CD14-positive monocyte (primary cell): ENCODE data around the gene CGNL1. TPM values are rescaled to one million over a fixed set of nuclear protein-coding genes. Genes with fewer than 3 reads are reported as not detected.

Experiments
- DNase-seq, 3 donors: peaks; one replicate each; pipeline ENCODE4 v3.0.0-alpha.2; 2011 to 2022
- H2AFZ ChIP-seq: 2 replicates; pipeline ENCODE4 v1.6.0; 2012; ENCODE audit warnings: mild to moderate bottlenecking, low read depth, low read length, inconsistent platforms; ENCODE audit not compliant: insufficient read depth, poor library complexity, severe bottlenecking
- H3K27ac ChIP-seq, 2 donors: 1 replicate in 1 of 2; 2 replicates in 1 of 2; pipeline ENCODE4 v1.5.1; 2012 to 2013; ENCODE audit warnings: low read length in 2 of 2, control low read depth in 1 of 2, inconsistent platforms in 1 of 2, low read depth in 1 of 2, mild to moderate bottlenecking in 1 of 2
- H3K27me3 ChIP-seq, 2 donors: one replicate each; pipeline versions ENCODE4 v1.6.0 to v1.6.1; 2011 to 2013; ENCODE audit warnings: low read length in 2 of 2; ENCODE audit not compliant: control insufficient read depth in 2 of 2, insufficient read depth in 2 of 2
- H3K36me3 ChIP-seq, 2 donors: replicated peaks in 1 of 2; 1 replicate in 1 of 2; 2 replicates in 1 of 2; pipeline versions ENCODE4 v1.5.1 to v1.6.1; 2012 to 2013; ENCODE audit warnings: low read length in 2 of 2, control low read depth in 1 of 2, inconsistent platforms in 1 of 2, mild to moderate bottlenecking in 1 of 2; ENCODE audit not compliant: insufficient read depth in 2 of 2, control insufficient read depth in 1 of 2
- H3K4me1 ChIP-seq, 2 donors: 1 replicate in 1 of 2; 2 replicates in 1 of 2; pipeline versions ENCODE4 v1.5.1 to v1.6.1; 2012 to 2013; ENCODE audit warnings: low read length in 2 of 2, control low read depth in 1 of 2, inconsistent platforms in 1 of 2, mild to moderate bottlenecking in 1 of 2, moderate library complexity in 1 of 2; ENCODE audit not compliant: insufficient read depth in 2 of 2, control insufficient read depth in 1 of 2
- H3K4me2 ChIP-seq: replicated peaks from 2 replicates; pipeline ENCODE3; 2012; ENCODE audit warnings: low read length, moderate library complexity, mild to moderate bottlenecking; ENCODE audit not compliant: poor library complexity, severe bottlenecking; ENCODE audit errors: extremely low read depth
- H3K4me3 ChIP-seq, 3 experiments: fragments of 200-600 bp in 1 of 3; sonication (generic) in 1 of 3; replicated peaks in 1 of 3; 1 replicate in 2 of 3; 2 replicates in 1 of 3; pipeline ENCODE4 v1.5.1; 2011 to 2013; ENCODE audit warnings: low read length in 3 of 3, mild to moderate bottlenecking in 3 of 3, control low read depth in 2 of 3, low read depth in 2 of 3, inconsistent platforms in 1 of 3, moderate library complexity in 1 of 3
- H3K79me2 ChIP-seq: 2 replicates; pipeline ENCODE4 v1.6.0; 2012; ENCODE audit warnings: mild to moderate bottlenecking, control low read depth, inconsistent platforms, low read length, moderate library complexity; ENCODE audit not compliant: insufficient read depth
- H3K9ac ChIP-seq: 2 replicates; pipeline ENCODE4 v1.6.0; 2017; ENCODE audit warnings: low read length, mild to moderate bottlenecking; ENCODE audit not compliant: insufficient read depth, poor library complexity, severe bottlenecking
- H3K9me3 ChIP-seq, 2 donors: replicated peaks in 1 of 2; 1 replicate in 1 of 2; 2 replicates in 1 of 2; pipeline versions ENCODE4 v1.5.1 to v1.6.1; 2012 to 2013; ENCODE audit warnings: low read length in 2 of 2, control low read depth in 1 of 2; ENCODE audit not compliant: control insufficient read depth in 1 of 2, insufficient read depth in 1 of 2
- H4K20me1 ChIP-seq: 2 replicates; pipeline ENCODE4 v1.6.0; 2012; ENCODE audit warnings: mild to moderate bottlenecking, low read length, control low read depth, moderate library complexity; ENCODE audit not compliant: insufficient read depth
- H3K27ac Mint-ChIP-seq, 7 donors: one replicate each; pipeline ENCODE4 v1.8.0; 2020; ENCODE audit warnings: mild to moderate bottlenecking in 7 of 7, mixed read lengths in 7 of 7, moderate library complexity in 6 of 7, inconsistent platforms in 2 of 7
- H3K27me3 Mint-ChIP-seq, 3 donors: one replicate each; pipeline ENCODE4 v1.8.0; 2021 to 2022; ENCODE audit warnings: low read depth in 3 of 3, mild to moderate bottlenecking in 3 of 3, mixed read lengths in 3 of 3, moderate library complexity in 3 of 3, inconsistent platforms in 1 of 3
- H3K36me3 Mint-ChIP-seq, 2 donors: one replicate each; pipeline ENCODE4 v1.8.0; 2020; ENCODE audit warnings: mixed read lengths in 2 of 2, inconsistent platforms in 1 of 2, mild to moderate bottlenecking in 1 of 2
- H3K4me1 Mint-ChIP-seq: one replicate; pipeline ENCODE4 v1.8.0; 2020; ENCODE audit warnings: mild to moderate bottlenecking, mixed read lengths
- H3K4me3 Mint-ChIP-seq, 2 donors: one replicate each; pipeline ENCODE4 v1.8.0; 2020; ENCODE audit warnings: mild to moderate bottlenecking in 2 of 2, mixed read lengths in 2 of 2, moderate library complexity in 1 of 2
- H3K9me3 Mint-ChIP-seq, 7 donors: one replicate each; pipeline ENCODE4 v1.8.0; 2020 to 2022; ENCODE audit warnings: mixed read lengths in 7 of 7, mild to moderate bottlenecking in 6 of 7, moderate library complexity in 6 of 7, inconsistent platforms in 2 of 7
- CTCF ChIP-seq: fragments of 200-600 bp; IDR thresholded peaks from one replicate; pipeline ENCODE4 v1.8.0; 2022; ENCODE audit warnings: antibody characterized with exemption, mild to moderate bottlenecking
- WGBS: methylation state at CpG from one replicate; pipeline ENCODE4 v1.1.5; 2013; ENCODE audit warnings: missing lambda C conversion rate; ENCODE audit not compliant: insufficient coverage; 5-methylcytosine and 5-hydroxymethylcytosine counted together
- intact Hi-C, 2 donors: fragments of 100-400 bp; cut with micrococcal nuclease; formaldehyde crosslinking; loops; one replicate each; pipeline versions ENCODE4 v1.15.0 to v1.15.1; 2023
- polyA plus RNA-seq, 3 donors: library from polyadenylated mRNA; depleted of rRNA in 1 of 3; unstranded in 2 of 3; stranded (reverse) in 1 of 3; fragments of 300-500 nt in 2 of 3; fragments of >200 nt in 1 of 3; fragmentation: Illumina TruSeq in 2 of 3; gene quantifications; 1 replicate in 2 of 3; 2 replicates in 1 of 3; pipeline ENCODE4 v1.2.3, GENCODE V29; 2012 to 2021

Gene CGNL1
- polyA plus RNA-seq, 3 donors: not detected

DNA sequence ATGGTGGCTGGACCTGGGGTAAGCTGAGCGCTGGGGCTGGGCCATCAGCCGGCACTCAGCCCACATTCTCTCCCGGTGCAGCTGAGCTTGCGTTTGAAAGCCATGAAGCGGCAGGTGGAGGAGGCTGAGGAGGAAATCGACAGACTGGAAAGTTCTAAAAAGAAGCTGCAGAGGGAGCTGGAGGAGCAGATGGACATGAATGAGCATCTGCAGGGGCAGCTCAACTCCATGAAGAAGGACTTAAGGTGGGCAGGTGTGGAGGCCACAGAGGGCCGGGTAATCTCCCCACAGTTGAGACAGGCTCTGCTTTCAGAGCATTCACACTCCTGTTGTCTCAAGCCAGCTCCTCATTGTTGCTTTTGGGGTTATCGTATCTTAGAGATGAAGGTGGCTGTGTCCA lies 169.7 kb downstream of the CGNL1 start:
- intact Hi-C loops: no loop called here
- TF ChIP-seq CTCF: no peak

GRCh38 chr15:57547243-57547755 lies 171.0 kb downstream of the CGNL1 start:
- Histone ChIP-seq H3K4me1 (no peaks in the 10 kb centered on the region), H3K79me2 (no peaks in the 10 kb centered on the region), H3K27me3 (no peaks in the 10 kb centered on the region), H2AFZ (no peak overlapping the region), H3K36me3 (no peaks in the 10 kb centered on the region), H3K4me2 (no peak overlapping the region), H4K20me1 (no peaks in the 10 kb centered on the region), H3K9me3 (no peaks in the 10 kb centered on the region), H3K4me3 (no peak overlapping the region), H3K27ac (no peak overlapping the region), H3K9ac (no peak overlapping the region)
- intact Hi-C loops: no loop called here
- Mint-ChIP-seq H3K9me3 (no peaks in the 10 kb centered on the region), H3K27ac (no peak overlapping the region), H3K36me3 (no peaks in the 10 kb centered on the region), H3K27me3 (peaks cover 0 to 5% (median 3%) of the 10 kb centered on the region in 3 donors), H3K4me3 (no peak overlapping the region), H3K4me1 (peaks cover 11% of the 10 kb centered on the region)
- DNase-seq: no peak
- 88% methylated on average over 9 of the region's 11 CpGs for WGBS
- no peak for TF ChIP-seq CTCF

More for the DNA sequence above, 169.7 kb downstream of the CGNL1 start:
- Mint-ChIP-seq H3K4me3 (no peak overlapping the region), H3K27me3 (peaks cover 0 to 5% (median 3%) of the 10 kb centered on the region in 3 donors), H3K4me1 (peaks cover 8% of the 10 kb centered on the region), H3K9me3 (no peaks in the 10 kb centered on the region), H3K27ac (no peak overlapping the region), H3K36me3 (no peaks in the 10 kb centered on the region)
- no peaks in the 10 kb centered on the region for H3K9me3 ChIP-seq
- H3K36me3 ChIP-seq: no peaks in the 10 kb centered on the region
- no peak overlapping the region for H3K4me2 ChIP-seq
- no peaks in the 10 kb centered on the region for H4K20me1 ChIP-seq
- H3K79me2 ChIP-seq: no peaks in the 10 kb centered on the region
- no peaks in the 10 kb centered on the region for H3K27me3 ChIP-seq
- DNase-seq: no peak
- no peak overlapping the region for H2AFZ ChIP-seq
- H3K27ac ChIP-seq: no peak overlapping the region
- no peak overlapping the region for H3K4me3 ChIP-seq
- WGBS: 89% methylated on average over 5 of the region's 8 CpGs
- no peak overlapping the region for H3K9ac ChIP-seq
- no peaks in the 10 kb centered on the region for H3K4me1 ChIP-seq
